Left kidney (tissue), 8 donors: ENCODE data around the gene USP17L28. TPM values are rescaled to one million over a fixed set of nuclear protein-coding genes. Genes with fewer than 3 reads are reported as not detected.
"Not testable (repeated sequence)": the region's sequence is repeated elsewhere in the genome, so short reads cannot be mapped to it uniquely, and the experiment has no call there.

Experiments used
- DNase-seq: peaks from one replicate; pipeline ENCODE4 v3.0.0-alpha.2; 2013
- long read RNA-seq, 8 donors: transcript quantifications; one replicate each; lab custom pipeline, GENCODE V29; 2026
- polyA plus RNA-seq: library from polyadenylated mRNA; unstranded; fragments of 120-200 nt; gene quantifications from one replicate; pipeline ENCODE4 v1.2.1, GENCODE V29; 2013; ENCODE audit not compliant: insufficient read length

The USP17L28 gene, protein sequence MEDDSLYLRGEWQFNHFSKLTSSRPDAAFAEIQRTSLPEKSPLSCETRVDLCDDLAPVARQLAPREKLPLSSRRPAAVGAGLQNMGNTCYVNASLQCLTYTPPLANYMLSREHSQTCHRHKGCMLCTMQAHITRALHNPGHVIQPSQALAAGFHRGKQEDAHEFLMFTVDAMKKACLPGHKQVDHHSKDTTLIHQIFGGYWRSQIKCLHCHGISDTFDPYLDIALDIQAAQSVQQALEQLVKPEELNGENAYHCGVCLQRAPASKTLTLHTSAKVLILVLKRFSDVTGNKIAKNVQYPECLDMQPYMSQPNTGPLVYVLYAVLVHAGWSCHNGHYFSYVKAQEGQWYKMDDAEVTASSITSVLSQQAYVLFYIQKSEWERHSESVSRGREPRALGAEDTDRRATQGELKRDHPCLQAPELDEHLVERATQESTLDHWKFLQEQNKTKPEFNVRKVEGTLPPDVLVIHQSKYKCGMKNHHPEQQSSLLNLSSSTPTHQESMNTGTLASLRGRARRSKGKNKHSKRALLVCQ
- not detected for polyA plus RNA-seq
- long read RNA-seq, donor 1, result 0 reads
- long read RNA-seq, donor 2, result 0 reads
- long read RNA-seq, donor 3, result 0 reads
- long read RNA-seq, donor 4, result 0 reads
- long read RNA-seq, donor 5, result 0 reads
- long read RNA-seq, donor 6, result 0 reads
- long read RNA-seq, donor 7, result 0 reads
- long read RNA-seq, donor 8, result 0 reads

DNA sequence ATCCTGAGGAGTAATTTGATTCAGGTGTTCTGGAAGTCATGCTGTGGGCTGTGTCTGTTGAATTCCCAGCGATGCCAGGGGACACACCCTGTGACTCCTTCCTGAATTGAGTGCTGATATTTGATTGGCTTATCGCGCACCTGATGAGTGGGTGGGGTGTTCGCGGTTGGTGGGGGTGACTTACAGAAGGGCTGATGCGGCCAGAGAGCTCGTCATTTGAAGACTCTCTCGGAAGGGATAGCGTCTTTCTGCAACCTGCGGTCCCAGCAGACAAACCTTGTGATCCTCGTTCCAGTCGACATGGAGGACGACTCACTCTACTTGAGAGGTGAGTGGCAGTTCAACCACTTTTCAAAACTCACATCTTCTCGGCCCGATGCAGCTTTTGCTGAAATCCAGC lies at the start of gene USP17L28:
Gene USP17L28 (plus strand): TSS at position 301 of the 400 bp plus-strand sequence. CDS start 0 bp downstream, at position 301.
- not testable (repeated sequence) for DNase-seq

DNA sequence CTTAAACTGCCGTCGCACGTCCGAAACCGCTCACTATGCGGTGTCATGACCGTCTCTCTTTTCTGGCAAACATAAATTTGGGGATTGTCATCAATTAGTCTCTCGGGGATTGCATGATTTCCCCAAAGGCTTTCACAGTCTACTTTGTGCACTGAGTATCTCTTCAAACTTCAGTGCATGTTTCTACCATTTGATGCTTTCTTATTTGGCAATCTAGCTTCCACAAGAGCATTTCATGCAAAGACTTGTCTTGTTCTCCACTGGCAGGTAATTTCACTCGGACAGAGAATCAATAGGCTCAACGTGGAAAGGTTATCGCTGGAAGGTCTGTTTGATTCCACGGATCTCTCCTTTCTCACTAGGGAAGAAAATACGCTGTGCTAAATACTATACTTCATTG lies 24.5 kb upstream of the USP17L28 start:
- DNase-seq, result not testable (repeated sequence)

DNA sequence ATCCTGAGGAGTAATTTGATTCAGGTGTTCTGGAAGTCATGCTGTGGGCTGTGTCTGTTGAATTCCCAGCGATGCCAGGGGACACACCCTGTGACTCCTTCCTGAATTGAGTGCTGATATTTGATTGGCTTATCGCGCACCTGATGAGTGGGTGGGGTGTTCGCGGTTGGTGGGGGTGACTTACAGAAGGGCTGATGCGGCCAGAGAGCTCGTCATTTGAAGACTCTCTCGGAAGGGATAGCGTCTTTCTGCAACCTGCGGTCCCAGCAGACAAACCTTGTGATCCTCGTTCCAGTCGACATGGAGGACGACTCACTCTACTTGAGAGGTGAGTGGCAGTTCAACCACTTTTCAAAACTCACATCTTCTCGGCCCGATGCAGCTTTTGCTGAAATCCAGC lies 23.8 kb upstream of the USP17L28 start, which contains the start of gene USP17L24:
Gene USP17L24 (plus strand): TSS at position 301 of the 400 bp plus-strand sequence. CDS start 0 bp downstream, at position 301.
- not testable (repeated sequence) for DNase-seq

DNA sequence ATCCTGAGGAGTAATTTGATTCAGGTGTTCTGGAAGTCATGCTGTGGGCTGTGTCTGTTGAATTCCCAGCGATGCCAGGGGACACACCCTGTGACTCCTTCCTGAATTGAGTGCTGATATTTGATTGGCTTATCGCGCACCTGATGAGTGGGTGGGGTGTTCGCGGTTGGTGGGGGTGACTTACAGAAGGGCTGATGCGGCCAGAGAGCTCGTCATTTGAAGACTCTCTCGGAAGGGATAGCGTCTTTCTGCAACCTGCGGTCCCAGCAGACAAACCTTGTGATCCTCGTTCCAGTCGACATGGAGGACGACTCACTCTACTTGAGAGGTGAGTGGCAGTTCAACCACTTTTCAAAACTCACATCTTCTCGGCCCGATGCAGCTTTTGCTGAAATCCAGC lies 19.1 kb upstream of the USP17L28 start, which contains the start of gene USP17L25:
Gene USP17L25 (plus strand): TSS at position 301 of the 400 bp plus-strand sequence. CDS start 0 bp downstream, at position 301.
- not testable (repeated sequence) for DNase-seq

GRCh38 chr4:9334358-9334757 lies 14.3 kb upstream of the USP17L28 start, which contains the start of gene USP17L26:
Gene USP17L26, plus strand, starts transcription at chr4:9334658. Its CDS starts 0 bp downstream, at chr4:9334658.
- DNase-seq, result not testable (repeated sequence)

- DNase-seq, result not testable (repeated sequence)
These were observed 9.6 kb upstream of the USP17L28 start, which contains the start of gene USP17L5 for GRCh38 chr4:9339103-9339502. Gene USP17L5, plus strand, starts transcription at chr4:9339403. Its CDS starts 0 bp downstream, at chr4:9339403.

DNA sequence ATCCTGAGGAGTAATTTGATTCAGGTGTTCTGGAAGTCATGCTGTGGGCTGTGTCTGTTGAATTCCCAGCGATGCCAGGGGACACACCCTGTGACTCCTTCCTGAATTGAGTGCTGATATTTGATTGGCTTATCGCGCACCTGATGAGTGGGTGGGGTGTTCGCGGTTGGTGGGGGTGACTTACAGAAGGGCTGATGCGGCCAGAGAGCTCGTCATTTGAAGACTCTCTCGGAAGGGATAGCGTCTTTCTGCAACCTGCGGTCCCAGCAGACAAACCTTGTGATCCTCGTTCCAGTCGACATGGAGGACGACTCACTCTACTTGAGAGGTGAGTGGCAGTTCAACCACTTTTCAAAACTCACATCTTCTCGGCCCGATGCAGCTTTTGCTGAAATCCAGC lies 4.8 kb upstream of the USP17L28 start, which contains the start of gene USP17L27:
Gene USP17L27 (plus strand): TSS at position 301 of the 400 bp plus-strand sequence. CDS start 0 bp downstream, at position 301.
- DNase-seq, result not testable (repeated sequence)

DNA sequence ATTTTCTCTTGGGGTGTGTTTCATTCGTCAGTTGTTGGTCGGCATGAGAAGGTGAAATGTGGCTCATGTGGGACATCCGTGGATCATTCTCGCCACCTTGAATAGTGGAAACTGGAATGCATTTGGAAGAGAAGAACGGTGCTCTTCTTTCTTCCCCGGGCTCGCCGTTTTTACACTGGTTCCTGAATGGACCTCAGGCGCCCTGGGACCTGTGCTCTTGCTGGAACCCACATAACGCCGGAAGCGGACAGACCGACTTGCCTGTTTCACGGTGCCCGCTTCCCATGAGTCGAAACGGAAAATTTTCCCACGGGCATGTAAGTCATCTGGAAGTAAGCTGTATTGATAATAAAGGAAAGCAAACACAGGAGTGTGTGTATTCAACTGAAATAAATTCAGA lies 2.2 kb downstream of the USP17L28 start:
- DNase-seq, result not testable (repeated sequence)

- DNase-seq, result not testable (repeated sequence)
These were observed 4.6 kb downstream of the USP17L28 start, which contains the start of gene USP17L29 for GRCh38 chr4:9353338-9353737. Gene USP17L29, plus strand, starts transcription at chr4:9353638. Its CDS starts 0 bp downstream, at chr4:9353638.

- DNase-seq, result not testable (repeated sequence)
These were observed 14.1 kb downstream of the USP17L28 start, which contains the start of gene USP17L30 for GRCh38 chr4:9362829-9363228. Gene USP17L30, plus strand, starts transcription at chr4:9363129. Its CDS starts 0 bp downstream, at chr4:9363129.

DNA sequence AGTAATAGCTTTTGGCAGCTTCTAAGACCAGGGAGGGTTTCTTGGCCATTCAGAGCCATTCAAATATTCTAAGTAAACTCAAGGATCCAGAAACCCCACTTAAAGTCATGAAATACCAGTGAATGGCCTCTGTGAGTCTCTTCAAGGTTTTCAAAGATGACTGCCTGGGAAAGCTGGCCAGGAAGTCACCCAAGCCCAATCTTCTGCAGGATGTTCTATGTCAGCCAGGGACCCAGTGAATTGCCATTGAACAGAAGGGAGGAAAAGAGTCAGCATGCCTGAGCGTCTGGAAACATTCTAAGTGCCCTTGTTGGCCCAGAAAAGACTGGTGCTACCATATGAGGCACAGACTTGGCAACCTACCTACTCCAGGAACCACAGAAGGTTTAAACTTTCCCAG lies 31.2 kb downstream of the USP17L28 start:
- not testable (repeated sequence) for DNase-seq

GRCh38 chr4:9381012-9381534 lies 32.4 kb downstream of the USP17L28 start:
- DNase-seq, result peak; percentile 3

GRCh38 chr4:9384126-9384525 lies 35.4 kb downstream of the USP17L28 start:
- DNase-seq, result no peak

GRCh38 chr4:9389001-9389400 lies 40.3 kb downstream of the USP17L28 start:
- DNase-seq, result not testable (repeated sequence)

Other genes starting within 250 kb of the USP17L28 start
- gene FAM90A26, start 178.5 kb upstream of the USP17L28 start, polyA plus RNA-seq, result 0.22 TPM
- gene USP17L10, start 138.2 kb upstream of the USP17L28 start, polyA plus RNA-seq, result not detected
- not detected for gene USP17L11, start 133.5 kb upstream of the USP17L28 start, polyA plus RNA-seq
- not detected for gene USP17L12, start 128.7 kb upstream of the USP17L28 start, polyA plus RNA-seq
- not detected for gene USP17L13, start 124.0 kb upstream of the USP17L28 start, polyA plus RNA-seq
- gene USP17L15, start 114.5 kb upstream of the USP17L28 start, polyA plus RNA-seq, result not detected
- gene USP17L17, start 105.0 kb upstream of the USP17L28 start, polyA plus RNA-seq, result not detected
- gene USP17L18, start 100.3 kb upstream of the USP17L28 start, polyA plus RNA-seq, result not detected
- not detected for gene USP17L19, start 95.5 kb upstream of the USP17L28 start, polyA plus RNA-seq
- gene USP17L20, start 90.8 kb upstream of the USP17L28 start, polyA plus RNA-seq, result not detected
- gene USP17L21, start 86.0 kb upstream of the USP17L28 start, polyA plus RNA-seq, result not detected
- not detected for gene USP17L22, start 81.3 kb upstream of the USP17L28 start, polyA plus RNA-seq
- gene USP17L24, start 23.7 kb upstream of the USP17L28 start, polyA plus RNA-seq, result not detected
- gene USP17L25, start 19.0 kb upstream of the USP17L28 start, polyA plus RNA-seq, result not detected
- gene USP17L26, start 14.2 kb upstream of the USP17L28 start, polyA plus RNA-seq, result not detected
- gene USP17L5, start 9.5 kb upstream of the USP17L28 start, polyA plus RNA-seq, result not detected
- not detected for gene USP17L27, start 4.7 kb upstream of the USP17L28 start, polyA plus RNA-seq
- not detected for gene USP17L29, start 4.7 kb downstream of the USP17L28 start, polyA plus RNA-seq
- gene USP17L30, start 14.2 kb downstream of the USP17L28 start, polyA plus RNA-seq, result not detected
- not detected for gene DEFB131A, start 95.5 kb downstream of the USP17L28 start, polyA plus RNA-seq